ENCODE results near the gene TNFRSF19. TPM values are rescaled to one million over a fixed set of nuclear protein-coding genes. Genes with fewer than 3 reads are reported as not detected.
A peak's percentile ranks its signal among the peaks of the same experiment; 100 is the strongest.

TNFRSF19 gene
- total and polyA plus RNA-seq, 2 of the 13 experiments (the other 11 are each of a cell fraction or from before 2014, with no cell fraction given) = 75.3 to 77.7 TPM

GRCh38 chr13:23599083-23599925 lies 29.1 kb downstream of the TNFRSF19 start (continued):
- TF ChIP-seq IRF1 (CRISPR knock-in tag; IDR thresholded peaks at IDR 0.05; ENCODE audit: low read depth) (no peak), GABPA (IDR thresholded peaks at IDR 0.05; ENCODE audit: low read depth, low read length) (no peak), GABPA (CRISPR knock-in tag; IDR thresholded peaks at IDR 0.05; ENCODE audit: low read depth) (no peak), ZNF121 (CRISPR knock-in tag; IDR thresholded peaks at IDR 0.05) (no peak), HDAC2 (CRISPR knock-in tag; IDR thresholded peaks at IDR 0.05) (peak; percentile 59; the same call in 1 of the 2 replicates), ASH2L (IDR thresholded peaks at IDR 0.05; ENCODE audit: insufficient read length, low read depth, low read length) (no peak), MAZ (IDR thresholded peaks at IDR 0.05; ENCODE audit: borderline replicate concordance, low read depth, low read length) (no peak), MAZ (CRISPR knock-in tag; IDR thresholded peaks at IDR 0.05; ENCODE audit: low read depth) (no peak), ZNF318 (CRISPR knock-in tag; IDR thresholded peaks at IDR 0.05) (no peak), DRAP1 (CRISPR knock-in tag; IDR thresholded peaks at IDR 0.05) (no peak), ZNF510 (CRISPR knock-in tag; IDR thresholded peaks at IDR 0.05; ENCODE audit: low read depth) (no peak), ISL2 (CRISPR knock-in tag; IDR thresholded peaks at IDR 0.05) (peak; percentile 91), NCOA2 (CRISPR knock-in tag; IDR thresholded peaks at IDR 0.05) (peak; percentile 85), EZH2 (conservative IDR thresholded peaks at IDR 0.05; ENCODE audit: low read depth, low read length) (no peak), EED (CRISPR knock-in tag; IDR thresholded peaks at IDR 0.05) (no peak), ZMAT5 (CRISPR knock-in tag; IDR thresholded peaks at IDR 0.05; ENCODE audit: borderline replicate concordance, low read depth) (no peak), ZNF878 (CRISPR knock-in tag; IDR thresholded peaks at IDR 0.05) (no peak), ATF7 (IDR thresholded peaks at IDR 0.05) (peak; percentile 37; the same call in 1 of the 2 replicates), ATF7 (CRISPR knock-in tag; IDR thresholded peaks at IDR 0.05) (peak; percentile 76; the same call in 1 of the 2 replicates), ZNF20 (CRISPR knock-in tag; IDR thresholded peaks at IDR 0.05) (no peak), WIZ (CRISPR knock-in tag; IDR thresholded peaks at IDR 0.05) (no peak)
